ENCODE results near the gene MGMT.

- TF ChIP-seq CTCF (IDR thresholded peaks at IDR 0.05) (no peak), POLR2AphosphoS5 (IDR thresholded peaks at IDR 0.05) (no peak), POLR2A (IDR thresholded peaks at IDR 0.05) (no peak), EP300 (IDR thresholded peaks at IDR 0.05) (no peak)
Measured at GRCh38 chr10:129537151-129537550, 70.1 kb downstream of the MGMT start.
